GM19452 (cell line): ENCODE data around the gene TAS2R42.

Experiments
- ATAC-seq: cut with Tn5 transposase; IDR thresholded peaks from one replicate; pipeline ENCODE4 v1.9.1; 2021; ENCODE audit not compliant: unreplicated experiment

TAS2R42 gene, protein sequence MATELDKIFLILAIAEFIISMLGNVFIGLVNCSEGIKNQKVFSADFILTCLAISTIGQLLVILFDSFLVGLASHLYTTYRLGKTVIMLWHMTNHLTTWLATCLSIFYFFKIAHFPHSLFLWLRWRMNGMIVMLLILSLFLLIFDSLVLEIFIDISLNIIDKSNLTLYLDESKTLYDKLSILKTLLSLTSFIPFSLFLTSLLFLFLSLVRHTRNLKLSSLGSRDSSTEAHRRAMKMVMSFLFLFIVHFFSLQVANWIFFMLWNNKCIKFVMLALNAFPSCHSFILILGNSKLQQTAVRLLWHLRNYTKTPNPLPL

DNA sequence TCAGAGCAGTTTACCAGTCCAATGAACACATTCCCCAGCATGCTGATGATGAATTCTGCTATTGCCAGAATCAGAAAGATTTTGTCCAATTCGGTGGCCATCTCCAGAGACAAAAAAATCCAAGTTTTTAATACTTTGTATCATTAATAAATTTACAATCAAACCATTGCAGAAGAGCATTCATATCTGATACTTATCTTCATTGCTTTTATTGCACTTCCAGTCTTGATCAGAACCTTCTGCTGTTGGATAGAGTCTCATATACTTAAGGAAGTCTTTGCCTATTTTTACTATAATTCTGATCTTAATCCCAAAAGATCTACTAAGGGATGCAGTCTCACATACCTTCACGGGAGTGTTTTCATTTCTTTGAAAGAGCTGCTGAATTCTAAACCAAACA lies at the start of gene TAS2R42:
TSS of gene TAS2R42 (minus strand) at position 101 of the 400 bp plus-strand sequence. CDS start at position 101, 0 bp downstream.
- ATAC-seq: no peak

DNA sequence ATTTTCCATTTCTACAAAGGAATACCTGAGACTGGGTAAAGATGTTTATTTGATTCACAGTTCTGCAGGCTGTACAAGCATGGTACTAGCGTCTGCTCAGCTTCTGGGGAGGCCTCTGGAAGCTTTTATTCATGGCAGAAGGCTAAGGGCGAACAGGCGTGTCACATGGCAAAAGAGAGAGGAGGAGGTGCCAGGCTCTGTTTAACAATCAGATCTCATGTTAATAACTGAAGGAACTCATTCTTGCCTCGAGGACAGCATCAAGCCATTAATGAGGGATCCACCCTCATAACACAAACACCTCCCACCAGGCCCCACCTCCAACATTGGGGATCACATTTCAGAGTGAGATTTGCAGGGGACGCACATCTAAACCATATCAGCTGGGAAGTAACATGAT lies 46.8 kb upstream of the TAS2R42 start:
- ATAC-seq: no peak

GRCh38 chr12:11228296-11228879 lies 41.7 kb upstream of the TAS2R42 start:
- no peak for ATAC-seq

- ATAC-seq: no peak
Measured at GRCh38 chr12:11227373-11227772, 40.6 kb upstream of the TAS2R42 start.

GRCh38 chr12:11209113-11209512 lies 22.4 kb upstream of the TAS2R42 start:
- no peak for ATAC-seq

DNA sequence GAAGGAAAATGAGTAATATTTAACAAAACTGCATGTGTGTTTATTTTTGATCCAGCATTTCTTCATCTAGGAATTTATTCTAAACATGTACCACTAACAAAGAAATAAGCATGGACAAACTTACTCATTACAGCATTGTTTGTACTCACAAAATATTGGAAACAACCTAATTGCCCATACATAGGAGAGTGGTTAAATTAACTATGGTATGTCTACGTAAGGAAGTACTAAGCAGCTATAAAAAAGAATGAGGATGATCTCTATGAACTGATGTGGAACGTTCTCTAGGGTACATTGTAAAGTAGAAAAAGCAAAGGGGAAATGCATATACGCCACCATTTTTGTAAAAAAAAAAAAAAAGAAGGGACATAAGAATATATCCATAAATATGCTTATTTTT lies 17.4 kb upstream of the TAS2R42 start:
- ATAC-seq: no peak

DNA sequence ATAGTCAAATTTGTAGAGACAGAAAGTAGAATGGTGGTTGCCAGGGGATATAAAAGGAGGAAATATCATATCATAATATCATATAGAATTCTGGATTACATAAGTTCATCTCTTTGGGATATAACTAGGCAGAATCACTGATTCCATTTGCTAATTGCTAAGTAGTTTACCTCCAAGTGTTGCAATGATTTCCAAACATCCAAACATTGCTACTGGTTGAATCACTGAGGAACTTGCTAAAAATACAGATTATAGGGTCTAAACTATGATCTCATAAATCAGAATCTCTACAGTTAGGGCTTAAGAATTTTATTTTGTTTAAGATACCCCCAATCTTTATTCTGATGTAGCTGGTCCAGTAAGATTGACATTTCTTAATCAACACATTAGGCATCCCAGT lies 16.1 kb upstream of the TAS2R42 start:
- no peak for ATAC-seq

GRCh38 chr12:11183011-11183410 lies 3.7 kb downstream of the TAS2R42 start:
- ATAC-seq: no peak

DNA sequence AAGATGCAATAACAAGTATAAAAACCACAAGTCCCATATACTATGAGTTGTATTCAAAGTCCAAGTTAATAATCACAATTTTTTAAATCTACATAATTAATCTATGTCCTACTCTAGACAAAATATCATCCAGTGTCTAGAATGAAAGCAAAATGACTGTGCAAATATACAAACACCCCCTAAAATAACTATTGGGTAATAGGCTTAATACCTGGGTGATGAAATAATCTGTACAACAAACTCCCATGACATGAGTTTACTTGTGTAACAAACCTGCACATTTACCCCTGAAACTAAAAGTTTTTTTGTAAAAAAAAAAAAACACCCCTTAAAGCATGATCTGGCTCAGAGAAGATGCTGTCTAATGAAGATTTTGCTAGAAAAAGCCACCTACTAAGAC lies 4.2 kb downstream of the TAS2R42 start:
- ATAC-seq: no peak

GRCh38 chr12:11178250-11178649 lies 8.5 kb downstream of the TAS2R42 start:
- ATAC-seq: no peak

GRCh38 chr12:11174022-11174421 lies 12.7 kb downstream of the TAS2R42 start:
- no peak for ATAC-seq

DNA sequence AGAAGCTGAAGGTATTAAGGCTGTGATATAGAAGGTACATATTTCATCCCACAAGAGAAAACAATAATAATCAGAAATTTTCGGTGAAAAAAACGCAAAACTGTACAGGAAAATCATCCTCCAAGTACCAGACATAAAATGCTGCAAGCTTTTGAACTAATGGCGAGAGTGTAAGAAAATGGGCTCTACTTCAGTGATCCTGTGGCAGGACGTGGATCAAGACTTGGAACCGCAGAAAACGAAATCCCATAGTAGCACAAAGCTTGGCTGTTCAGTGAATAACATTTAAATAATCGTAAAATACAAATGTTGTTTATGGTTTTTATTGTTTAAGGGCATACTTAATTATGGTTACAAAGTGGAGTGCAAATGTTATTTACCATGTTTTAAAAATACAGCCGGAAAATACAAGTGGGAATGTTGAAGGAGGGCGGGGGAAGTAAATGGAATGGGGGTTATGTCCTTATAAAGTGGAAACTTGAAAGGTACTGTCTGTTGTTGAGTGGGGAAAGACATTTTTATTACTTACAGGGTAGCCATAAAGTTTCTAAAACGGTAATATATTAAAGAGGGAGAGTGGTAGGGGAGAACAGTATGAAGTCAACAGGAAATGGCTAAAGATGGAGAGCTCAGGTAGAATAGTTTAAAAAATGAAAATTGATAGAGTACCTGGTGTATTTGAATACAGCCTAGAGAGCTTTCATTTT lies 14.6 kb downstream of the TAS2R42 start:
- ATAC-seq: no peak

GRCh38 chr12:11171145-11171968 lies 15.4 kb downstream of the TAS2R42 start, which contains the start of gene SMIM10L1:
Gene SMIM10L1 (plus strand): TSS chr12:11171194. CDS start chr12:11171357, 163 bp downstream.
- peak; percentile 97 for ATAC-seq

- ATAC-seq: no peak
Measured at GRCh38 chr12:11170810-11171144, 16.0 kb downstream of the TAS2R42 start.

GRCh38 chr12:11166300-11166699 lies 20.4 kb downstream of the TAS2R42 start:
- no peak for ATAC-seq

DNA sequence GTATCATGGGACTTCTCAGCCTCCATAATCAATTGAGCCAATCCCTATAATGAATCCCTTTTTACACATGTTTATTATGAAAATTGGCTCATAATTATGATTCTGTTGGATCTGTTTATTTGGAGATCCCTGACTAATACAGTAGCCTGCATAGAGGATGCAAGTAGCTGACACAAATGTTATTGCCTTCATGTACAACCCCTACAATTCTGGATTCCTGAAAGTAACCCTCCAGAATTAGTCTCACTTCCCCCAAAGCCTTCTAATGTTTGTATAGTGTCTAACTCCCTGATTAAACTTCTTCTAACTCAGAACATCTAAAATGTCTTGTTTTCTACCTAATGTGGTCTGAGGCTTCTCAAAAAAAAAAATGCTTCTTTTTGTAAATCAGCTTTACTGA lies 22.4 kb downstream of the TAS2R42 start:
- no peak for ATAC-seq

DNA sequence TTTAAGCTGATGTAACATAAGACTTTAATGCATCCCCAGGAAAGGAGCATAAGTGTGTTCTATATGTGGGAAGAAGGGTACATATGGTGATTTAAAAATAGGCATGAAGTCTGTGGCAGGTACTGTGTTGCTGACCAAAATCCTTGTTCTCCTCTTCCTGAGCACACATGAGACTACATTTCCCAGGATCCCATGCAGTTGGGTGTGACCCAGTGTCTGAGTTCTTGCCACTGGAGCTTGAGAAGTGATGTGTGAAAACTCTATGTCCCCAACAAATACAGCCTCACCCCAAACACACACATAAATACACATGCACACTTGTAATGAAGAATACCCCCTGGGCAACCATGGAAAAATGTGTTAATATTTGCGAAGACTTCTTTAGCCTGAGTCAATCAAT lies 24.2 kb downstream of the TAS2R42 start:
- ATAC-seq: no peak

GRCh38 chr12:11158885-11159444 lies 27.8 kb downstream of the TAS2R42 start:
- no peak for ATAC-seq

- ATAC-seq: no peak
Measured at GRCh38 chr12:11154400-11154925, 32.3 kb downstream of the TAS2R42 start.

DNA sequence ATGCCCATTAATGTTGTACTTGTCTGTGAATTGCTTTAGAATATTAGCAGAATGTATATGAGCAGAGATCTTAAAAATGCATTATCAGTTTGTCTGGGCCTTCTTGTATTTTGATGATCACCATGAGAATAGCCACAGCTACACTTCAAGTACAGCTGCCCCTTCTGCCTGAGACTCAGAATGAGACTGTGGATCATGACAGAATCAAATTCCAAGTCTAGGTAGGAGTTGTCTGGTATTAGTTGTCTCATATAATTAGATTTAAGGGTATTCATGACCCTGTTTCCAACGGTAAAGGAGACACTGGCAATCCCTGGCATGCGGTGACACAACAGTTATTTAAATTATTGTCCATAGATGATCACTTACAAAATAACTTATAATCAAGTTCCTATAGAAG lies 34.0 kb downstream of the TAS2R42 start:
- ATAC-seq: no peak

DNA sequence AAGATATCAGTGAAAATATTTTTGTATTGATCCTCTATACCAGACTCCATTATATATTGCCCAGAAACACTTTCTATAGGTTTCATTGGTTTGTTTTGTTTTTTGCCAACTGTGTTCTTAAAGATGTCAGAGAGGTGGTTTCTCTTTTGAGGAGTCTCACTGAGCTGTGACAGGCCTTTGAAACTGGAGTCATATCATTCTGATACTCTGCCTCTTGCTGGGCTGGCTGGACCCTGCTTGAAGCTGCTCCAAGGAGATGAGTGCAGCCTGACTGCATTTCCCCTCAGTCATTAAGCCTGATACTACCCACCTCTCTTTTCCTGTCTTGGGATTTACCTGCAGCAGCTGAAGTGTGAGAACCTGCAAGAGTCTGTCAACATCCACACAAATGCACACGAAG lies 35.9 kb downstream of the TAS2R42 start:
- ATAC-seq: no peak
